Inflammatory macrophage treated with lipopolysaccharide for 1 hour (primary cell): ENCODE measurements around the gene TSPAN3.

Experiments used
- DNase-seq, 2 donors: peaks; one replicate each; pipeline ENCODE4 v3.0.0-alpha.2; 2020 to 2022

Gene TSPAN3

GRCh38 chr15:77002954-77003912, 67.7 kb downstream of the TSPAN3 start:
- DNase-seq, result peak; percentile 91 to 99

- DNase-seq, result no peak
Measured at GRCh38 chr15:77002436-77002835, 68.5 kb downstream of the TSPAN3 start.

GRCh38 chr15:77001966-77002365, 68.9 kb downstream of the TSPAN3 start:
- DNase-seq, result no peak

- DNase-seq, result no peak
Measured at GRCh38 chr15:77001351-77001750, 69.6 kb downstream of the TSPAN3 start.

GRCh38 chr15:76999996-77000395, 70.9 kb downstream of the TSPAN3 start:
- no peak for DNase-seq

GRCh38 chr15:76998663-76999285, 72.1 kb downstream of the TSPAN3 start:
- no peak for DNase-seq

GRCh38 chr15:76996526-76997401, 74.1 kb downstream of the TSPAN3 start:
- no peak for DNase-seq

GRCh38 chr15:76996076-76996525, 74.8 kb downstream of the TSPAN3 start:
- DNase-seq, result no peak

GRCh38 chr15:76994971-76995945, 75.7 kb downstream of the TSPAN3 start, which contains the start of gene PSTPIP1:
PSTPIP1 (plus strand) TSS chr15:76995126; CDS start chr15:76995574, 448 bp downstream.
- no peak for DNase-seq

GRCh38 chr15:76994496-76994895, 76.4 kb downstream of the TSPAN3 start:
- no peak for DNase-seq

- DNase-seq, result peak; percentile 72 to 73
Measured at GRCh38 chr15:76994001-76994400, 76.9 kb downstream of the TSPAN3 start.

GRCh38 chr15:76993114-76993725, 77.7 kb downstream of the TSPAN3 start:
- no peak for DNase-seq

- peak; percentile 53 to 63 for DNase-seq
Measured at GRCh38 chr15:76991741-76992645, 78.9 kb downstream of the TSPAN3 start.
